ENCODE measurements around the gene BCAP31.
"Not testable (repeated sequence)": the region's sequence is repeated elsewhere in the genome, so short reads cannot be mapped to it uniquely, and the experiment has no call there.

Gene BCAP31

DNA sequence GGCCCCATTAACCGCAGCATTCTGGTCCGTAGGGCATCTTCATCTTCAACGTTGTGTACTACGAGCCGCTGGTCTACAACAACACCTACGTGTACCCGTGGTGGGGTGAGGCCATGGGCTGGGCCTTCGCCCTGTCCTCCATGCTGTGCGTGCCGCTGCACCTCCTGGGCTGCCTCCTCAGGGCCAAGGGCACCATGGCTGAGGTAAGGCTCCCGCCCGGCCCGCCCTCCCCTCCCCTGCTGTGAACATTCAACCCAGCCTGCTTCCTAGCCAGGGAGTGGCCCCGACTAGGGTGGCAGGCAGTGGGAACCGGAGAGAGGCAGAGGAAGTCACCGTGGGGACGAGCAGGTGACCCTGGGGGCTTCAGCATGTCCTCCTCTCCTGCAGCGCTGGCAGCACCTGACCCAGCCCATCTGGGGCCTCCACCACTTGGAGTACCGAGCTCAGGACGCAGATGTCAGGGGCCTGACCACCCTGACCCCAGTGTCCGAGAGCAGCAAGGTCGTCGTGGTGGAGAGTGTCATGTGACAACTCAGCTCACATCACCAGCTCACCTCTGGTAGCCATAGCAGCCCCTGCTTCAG is 29.4 kb downstream of the BCAP31 start:
- DNase-seq (ENCODE audit: low read depth in 2 of 2): no peak

DNA sequence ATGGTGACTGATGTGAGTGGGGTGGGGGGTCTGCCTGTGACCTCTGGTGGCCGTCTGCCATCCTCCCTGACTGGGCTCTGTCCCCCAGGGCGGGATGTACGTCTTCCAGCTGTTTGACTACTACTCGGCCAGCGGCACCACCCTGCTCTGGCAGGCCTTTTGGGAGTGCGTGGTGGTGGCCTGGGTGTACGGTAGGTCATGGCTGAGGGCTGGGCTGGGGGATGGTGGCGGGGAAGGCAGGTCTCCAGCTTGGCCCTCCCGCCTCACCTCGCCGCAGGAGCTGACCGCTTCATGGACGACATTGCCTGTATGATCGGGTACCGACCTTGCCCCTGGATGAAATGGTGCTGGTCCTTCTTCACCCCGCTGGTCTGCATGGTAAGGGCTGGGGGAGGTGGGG is 29.9 kb downstream of the BCAP31 start:
- not testable (repeated sequence) for DNase-seq (ENCODE audit: low read depth in 2 of 2)

DNA sequence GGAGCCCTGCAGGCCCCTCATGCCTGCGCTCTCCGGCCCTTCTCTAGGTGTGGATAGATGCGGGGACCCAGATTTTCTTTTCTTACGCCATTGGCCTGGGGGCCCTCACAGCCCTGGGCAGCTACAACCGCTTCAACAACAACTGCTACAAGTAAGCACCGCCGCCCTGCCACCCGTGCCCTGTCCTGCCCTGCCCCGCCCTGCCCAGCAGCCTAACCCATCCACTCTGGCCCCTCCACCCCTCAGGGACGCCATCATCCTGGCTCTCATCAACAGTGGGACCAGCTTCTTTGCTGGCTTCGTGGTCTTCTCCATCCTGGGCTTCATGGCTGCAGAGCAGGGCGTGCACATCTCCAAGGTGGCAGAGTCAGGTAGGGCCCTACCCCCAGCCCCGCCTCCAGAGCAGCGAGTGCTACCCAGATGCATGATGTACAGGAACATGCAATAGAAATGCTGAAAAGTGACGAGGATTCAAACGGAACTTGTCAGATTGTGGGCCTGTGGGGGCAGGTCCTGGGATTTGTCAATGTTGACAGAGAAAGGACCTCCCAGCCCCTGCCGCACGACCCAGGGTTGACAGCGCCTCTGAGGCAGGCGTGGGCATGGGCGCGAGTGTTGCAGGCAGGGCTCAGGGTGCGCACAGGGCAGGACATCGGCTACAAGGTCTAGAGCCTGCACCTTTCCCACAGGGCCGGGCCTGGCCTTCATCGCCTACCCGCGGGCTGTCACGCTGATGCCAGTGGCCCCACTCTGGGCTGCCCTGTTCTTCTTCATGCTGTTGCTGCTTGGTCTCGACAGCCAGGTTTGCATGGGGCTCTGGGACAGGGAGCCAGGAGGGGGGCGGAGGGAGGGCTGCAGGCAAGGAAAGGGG is 30.7 kb downstream of the BCAP31 start:
- no peak for DNase-seq (ENCODE audit: low read depth in 2 of 2)

DNA sequence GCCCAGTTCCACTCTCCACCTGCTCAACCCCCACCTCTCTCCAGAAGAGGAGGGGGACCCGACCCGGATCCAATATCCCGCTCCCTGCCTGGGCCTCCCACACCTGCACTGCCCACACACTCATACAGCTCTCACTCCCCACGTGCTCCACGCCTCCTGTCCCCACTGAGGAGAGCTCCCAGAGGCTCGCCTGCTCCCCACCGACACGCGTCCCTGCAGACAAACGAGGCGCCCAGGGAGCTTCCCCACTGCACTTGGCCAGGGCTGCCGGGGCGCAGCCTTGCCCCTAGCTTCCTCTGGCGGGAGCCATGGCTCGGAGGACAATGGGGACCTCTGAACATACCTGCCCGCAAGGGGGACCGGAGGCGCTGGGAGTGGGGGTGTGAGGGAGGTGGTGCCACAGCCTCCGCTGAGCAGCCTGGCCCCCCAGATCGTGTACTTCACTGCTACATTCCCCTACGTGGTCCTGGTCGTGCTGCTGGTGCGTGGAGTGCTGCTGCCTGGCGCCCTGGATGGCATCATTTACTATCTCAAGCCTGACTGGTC is 31.5 kb downstream of the BCAP31 start:
- DNase-seq (ENCODE audit: low read depth in 2 of 2): no peak

DNA sequence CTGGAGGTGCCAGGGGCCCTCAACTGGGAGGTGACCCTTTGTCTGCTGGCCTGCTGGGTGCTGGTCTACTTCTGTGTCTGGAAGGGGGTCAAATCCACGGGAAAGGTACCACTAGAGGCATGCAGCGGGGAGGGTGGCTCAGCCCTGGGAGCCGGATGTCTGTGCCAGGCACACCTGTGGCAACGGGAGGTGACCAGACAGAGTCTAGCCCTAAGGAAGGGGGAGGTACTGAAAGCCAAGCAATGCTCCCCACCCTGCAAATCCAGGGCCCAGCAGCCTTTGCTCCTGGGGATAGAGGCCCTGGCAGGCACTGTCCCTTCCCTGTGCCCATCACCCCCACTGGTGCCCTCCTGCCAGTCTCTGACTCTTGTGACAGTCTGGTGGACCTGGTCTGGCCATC is 32.2 kb downstream of the BCAP31 start:
- DNase-seq (ENCODE audit: low read depth in 2 of 2): no peak

DNA sequence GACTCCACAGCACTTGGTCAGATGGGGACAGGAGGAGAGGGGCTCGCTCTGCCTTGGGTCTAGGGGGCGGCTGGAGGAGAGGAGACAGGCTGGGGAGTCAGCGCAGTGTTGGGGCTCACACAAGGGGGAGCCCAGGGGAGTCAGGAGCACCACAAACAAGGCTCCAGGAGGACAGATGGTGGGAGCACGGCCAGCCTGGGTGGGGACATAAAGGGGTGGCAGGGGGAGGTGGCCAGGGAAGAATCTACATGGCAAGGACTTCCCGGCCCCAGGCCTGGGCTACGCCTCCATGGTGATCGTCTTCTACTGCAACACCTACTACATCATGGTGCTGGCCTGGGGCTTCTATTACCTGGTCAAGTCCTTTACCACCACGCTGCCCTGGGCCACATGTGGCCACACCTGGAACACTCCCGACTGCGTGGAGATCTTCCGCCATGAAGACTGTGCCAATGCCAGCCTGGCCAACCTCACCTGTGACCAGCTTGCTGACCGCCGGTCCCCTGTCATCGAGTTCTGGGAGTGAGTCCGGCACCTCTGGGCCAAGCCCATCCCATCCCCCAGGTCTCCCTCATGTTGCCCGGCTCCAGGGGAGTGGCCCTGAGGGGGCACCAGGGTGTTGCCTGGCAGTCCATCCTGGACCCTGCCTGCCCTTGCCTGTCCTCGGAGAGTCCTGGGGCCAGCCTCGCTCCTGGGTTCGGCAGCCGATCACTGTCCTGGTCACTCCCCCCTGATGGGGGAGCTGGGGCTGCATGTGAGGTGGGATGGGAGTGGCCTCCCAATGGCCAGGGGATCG is 33.0 kb downstream of the BCAP31 start:
- DNase-seq (ENCODE audit: low read depth in 2 of 2): not testable (repeated sequence)

DNA sequence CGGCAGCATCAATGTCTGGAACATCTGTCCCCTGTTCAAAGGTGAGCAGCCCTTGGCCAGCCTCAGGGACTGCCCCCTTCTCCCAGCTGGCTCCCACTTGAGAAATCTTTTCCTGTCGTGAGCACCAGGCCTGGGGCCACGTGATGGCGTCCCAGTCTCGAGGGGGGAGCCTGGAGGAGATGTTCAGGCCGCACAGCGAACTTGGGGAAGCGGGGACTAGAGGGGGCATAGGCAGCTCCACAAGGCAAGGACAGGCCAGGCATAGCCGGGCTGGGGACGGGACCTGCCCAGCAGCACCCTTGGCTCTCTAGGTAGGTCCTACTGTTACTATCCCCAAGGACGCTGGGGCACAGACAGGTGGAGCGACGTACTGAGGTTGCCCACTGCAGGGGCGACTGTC is 33.7 kb downstream of the BCAP31 start:
- no peak for DNase-seq (ENCODE audit: low read depth in 2 of 2)

DNA sequence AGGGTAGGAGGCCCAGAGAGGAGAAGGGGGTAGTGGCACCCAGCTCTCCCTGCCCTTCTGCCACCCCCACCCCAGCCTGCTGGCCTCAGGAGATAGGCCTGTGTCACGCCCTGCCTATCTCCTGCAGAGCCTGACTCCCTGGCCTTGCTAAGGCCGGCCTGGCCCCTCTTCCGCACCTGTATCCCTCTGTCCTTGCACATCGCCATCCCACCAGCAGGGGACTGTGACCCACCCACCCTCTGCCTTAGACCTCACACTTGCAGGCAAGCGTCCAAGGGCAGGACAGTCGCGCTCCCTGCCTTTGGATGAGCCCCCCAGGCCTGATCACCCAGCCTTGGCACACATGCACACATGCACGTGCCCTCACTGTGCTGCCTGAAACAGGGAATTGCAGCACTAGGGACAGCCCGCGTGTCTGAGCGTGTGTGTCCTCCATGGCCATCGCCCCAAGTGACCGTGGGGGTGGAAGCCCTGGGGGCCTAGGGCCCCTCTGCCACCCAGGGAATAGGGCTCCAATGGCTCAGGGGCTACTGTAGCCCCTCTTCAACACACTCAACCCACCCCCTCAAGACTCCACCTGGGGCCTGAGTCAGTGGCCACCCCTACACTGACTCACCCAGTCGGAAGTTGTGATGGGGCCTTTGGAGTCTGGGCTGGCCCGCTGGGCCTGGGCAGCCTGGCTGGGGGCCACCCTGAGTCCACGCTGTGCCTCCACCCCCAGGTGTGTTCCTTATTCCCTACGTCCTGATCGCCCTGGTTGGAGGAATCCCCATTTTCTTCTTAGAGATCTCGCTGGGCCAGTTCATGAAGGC is 34.3 kb downstream of the BCAP31 start:
- DNase-seq (ENCODE audit: low read depth in 2 of 2): no peak

DNA sequence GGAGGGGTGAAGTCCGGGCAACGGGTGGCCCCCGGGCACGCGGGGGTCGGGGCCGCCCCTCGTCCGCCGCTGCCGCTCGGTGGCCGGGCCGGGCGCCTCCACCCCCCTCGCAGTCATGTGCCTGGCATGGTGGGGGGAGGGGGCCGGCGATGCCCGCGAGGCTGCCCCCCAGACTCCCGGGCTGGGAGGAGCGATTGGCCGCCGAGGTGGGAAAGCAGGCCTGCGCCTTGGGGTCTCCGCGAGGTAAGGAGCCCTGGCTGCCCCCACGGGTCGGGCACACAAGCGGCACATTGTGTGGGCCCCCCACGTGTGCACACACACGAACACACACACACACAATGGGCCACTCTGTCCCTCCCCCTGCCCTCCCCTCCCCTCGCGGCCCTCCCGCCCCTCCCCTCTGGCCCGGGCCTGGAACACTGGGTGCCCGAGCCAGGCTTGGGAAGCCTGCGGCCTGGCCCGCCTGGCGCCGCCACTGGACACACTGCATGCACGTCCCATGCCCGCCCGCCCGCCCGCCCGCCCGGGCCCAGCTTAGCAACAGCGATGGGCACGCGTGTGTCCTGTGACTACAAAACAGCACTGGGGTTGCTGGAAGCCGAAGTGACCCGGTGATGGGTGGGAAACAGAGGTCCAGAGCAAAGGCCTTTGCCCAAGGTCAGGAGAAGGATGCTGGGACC is 35.1 kb downstream of the BCAP31 start:
- DNase-seq (ENCODE audit: low read depth in 2 of 2): no peak

DNA sequence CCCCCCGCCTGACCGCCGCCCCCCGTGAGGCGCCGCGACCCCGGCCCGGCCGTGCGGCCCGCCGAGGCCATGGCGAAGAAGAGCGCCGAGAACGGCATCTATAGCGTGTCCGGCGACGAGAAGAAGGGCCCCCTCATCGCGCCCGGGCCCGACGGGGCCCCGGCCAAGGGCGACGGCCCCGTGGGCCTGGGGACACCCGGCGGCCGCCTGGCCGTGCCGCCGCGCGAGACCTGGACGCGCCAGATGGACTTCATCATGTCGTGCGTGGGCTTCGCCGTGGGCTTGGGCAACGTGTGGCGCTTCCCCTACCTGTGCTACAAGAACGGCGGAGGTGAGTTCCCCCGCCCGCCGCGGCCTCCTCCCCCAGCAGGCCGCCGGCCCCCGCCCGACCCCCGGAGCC is 35.7 kb downstream of the BCAP31 start:
- no peak for DNase-seq (ENCODE audit: low read depth in 2 of 2)

DNA sequence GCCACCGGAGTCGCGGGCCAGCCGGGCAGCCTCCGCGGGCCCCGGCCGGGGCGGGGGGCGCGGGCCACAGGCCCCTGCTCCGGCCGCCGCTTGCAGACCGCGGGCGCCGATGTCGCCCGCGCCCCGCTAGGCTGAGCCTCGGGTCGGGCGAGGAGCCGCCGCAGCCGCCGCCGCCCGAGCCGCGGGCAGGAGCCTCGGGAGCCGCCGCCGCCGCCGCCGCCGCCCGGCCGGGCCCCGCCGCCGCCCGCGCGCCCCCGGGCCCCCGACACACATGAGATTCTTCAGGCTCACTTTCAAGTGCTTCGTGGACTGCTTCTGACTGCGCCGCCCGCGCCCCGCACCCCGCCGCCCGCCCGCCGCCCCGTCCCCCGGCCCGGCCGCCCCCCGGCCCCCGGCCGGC is 36.1 kb downstream of the BCAP31 start:
- no peak for DNase-seq (ENCODE audit: low read depth in 2 of 2)

DNA sequence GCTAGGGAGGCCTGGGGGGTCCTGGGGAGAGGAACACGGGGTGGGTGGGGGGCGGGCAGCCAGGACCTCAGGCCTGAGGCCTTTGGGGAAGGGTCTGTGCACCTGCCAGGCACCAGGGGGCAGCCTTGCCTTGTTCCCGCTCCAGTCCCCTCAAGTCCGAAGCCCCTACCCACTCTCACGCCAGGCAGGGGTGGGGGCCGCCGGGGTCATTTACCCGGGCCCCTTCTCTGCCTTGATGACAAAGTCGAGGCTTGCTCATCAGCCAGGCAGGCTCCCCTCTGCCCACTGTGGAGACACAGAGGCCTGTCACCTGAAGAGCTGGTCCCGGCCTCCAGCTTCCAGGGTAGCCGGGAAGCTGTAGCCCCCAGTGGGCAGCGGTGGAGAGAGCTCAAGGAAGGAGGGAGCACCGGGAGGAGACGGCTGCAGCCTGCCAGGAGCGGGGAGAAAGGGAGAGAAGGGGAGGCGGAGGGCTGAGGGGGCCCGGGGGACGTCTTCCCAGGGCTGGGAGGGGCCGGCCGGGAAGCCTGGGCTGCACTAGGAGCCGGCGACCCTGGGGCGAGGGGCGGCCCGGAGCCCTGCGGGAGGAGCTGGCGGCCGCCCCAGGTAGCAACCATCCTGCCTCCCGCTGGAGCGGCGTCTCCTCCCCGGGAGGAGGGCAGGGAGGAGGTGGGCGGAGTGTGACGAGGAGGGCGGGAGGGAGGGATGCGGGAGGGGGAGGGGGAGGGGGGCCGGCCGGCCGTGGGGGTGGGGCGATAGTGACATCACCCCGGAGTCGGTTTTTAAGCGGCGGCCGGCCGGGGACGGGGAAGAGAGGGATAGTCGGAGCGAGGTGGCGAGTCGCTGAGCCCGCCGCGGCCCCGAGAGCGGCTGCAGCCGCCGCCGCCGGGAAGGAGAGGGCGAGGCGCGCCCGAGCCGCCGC is 36.8 kb downstream of the BCAP31 start, which contains the start of gene SLC6A8:
TSS of gene SLC6A8 (plus strand) at position 806 of the 919 bp plus-strand sequence. CDS start 649 bp downstream, outside the sequence.
- DNase-seq (ENCODE audit: low read depth in 2 of 2): peak in 1 of 2 donors; percentile 17

DNA sequence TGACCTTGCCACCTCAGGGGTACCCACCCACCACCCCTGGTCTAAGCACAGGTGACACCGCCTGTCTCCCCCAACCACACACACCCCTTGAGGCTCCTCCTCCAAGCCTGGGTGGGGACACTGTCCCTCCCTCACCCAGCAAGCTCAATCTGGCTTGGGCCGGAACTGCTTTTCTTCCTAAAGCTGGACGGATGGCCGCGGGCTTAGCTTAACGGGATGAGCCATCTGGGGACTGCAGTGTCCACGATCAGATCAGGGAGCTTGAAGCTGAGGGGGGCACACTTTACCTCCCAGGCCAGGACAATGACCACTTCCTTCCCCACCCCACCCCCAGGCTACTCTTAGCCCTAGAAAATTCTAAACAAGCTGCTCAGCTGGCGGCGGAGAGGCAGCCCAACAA is 37.5 kb downstream of the BCAP31 start:
- no peak for DNase-seq (ENCODE audit: low read depth in 2 of 2)

DNA sequence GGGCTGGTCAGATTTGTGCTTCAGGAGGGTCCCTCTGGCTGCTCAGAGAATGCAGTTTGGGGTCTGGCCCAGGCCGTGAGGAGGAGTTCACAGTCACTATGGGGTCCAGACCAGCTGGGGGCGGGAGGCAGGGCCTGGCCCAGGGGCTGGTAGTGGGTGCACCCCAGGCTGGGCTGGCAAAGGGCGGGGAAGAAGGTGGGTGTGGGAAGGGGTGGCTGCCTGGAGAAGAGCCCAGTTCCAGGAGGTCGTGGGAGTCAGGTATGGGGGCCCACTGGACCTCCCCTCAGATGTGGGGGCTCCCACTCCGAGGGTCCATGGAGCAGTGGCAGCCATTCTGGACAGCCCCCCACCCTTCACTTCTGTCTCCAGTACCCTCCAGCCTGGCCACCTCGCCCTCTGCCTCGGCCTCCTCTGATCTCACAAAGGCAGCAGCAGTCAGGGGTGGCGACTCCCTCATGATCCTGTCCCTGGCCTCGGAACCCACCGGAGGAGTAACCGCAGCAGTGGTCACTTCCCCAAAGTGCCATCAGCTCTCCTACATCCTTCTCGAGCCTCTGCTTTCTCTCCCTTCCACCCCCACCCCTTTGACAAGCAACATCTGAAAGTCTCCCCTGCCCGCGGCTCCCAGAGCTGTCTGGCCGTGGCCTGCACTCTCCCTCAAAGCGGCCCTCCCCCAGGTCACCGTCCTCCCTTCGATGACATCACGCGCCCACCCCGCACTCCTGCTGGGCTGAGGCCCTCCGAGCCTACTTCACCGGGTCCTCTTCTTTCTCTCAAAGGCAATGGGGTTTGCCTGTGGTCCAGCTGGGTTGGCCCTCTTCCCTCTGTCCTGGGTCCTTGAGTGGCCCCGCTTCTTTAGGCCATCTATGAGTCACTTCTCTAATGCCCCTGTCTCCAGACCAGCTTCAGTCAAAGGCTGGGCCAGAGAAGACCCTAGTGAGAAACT is 38.2 kb downstream of the BCAP31 start:
- no peak for DNase-seq (ENCODE audit: low read depth in 2 of 2)

DNA sequence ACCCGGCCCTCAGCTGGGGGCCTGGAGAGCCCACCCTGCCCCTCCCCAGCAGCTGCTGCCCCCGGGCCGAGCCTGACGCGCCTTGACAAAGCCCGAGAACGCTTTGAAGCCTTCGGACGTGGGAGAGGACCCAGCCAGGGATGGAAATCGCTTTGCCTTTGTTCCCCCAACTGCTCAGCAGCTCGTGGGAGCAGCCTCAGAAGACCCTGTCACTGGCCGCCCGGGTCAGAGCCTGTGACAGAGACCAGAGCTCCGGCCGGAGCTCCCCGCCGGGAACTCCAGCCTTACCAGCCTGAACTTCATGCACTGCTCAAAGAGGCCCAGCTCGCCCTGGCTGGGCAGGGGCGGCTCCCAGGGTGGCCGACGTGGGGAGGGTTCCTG is 39.0 kb downstream of the BCAP31 start:
- no peak for DNase-seq (ENCODE audit: low read depth in 2 of 2)

DNA sequence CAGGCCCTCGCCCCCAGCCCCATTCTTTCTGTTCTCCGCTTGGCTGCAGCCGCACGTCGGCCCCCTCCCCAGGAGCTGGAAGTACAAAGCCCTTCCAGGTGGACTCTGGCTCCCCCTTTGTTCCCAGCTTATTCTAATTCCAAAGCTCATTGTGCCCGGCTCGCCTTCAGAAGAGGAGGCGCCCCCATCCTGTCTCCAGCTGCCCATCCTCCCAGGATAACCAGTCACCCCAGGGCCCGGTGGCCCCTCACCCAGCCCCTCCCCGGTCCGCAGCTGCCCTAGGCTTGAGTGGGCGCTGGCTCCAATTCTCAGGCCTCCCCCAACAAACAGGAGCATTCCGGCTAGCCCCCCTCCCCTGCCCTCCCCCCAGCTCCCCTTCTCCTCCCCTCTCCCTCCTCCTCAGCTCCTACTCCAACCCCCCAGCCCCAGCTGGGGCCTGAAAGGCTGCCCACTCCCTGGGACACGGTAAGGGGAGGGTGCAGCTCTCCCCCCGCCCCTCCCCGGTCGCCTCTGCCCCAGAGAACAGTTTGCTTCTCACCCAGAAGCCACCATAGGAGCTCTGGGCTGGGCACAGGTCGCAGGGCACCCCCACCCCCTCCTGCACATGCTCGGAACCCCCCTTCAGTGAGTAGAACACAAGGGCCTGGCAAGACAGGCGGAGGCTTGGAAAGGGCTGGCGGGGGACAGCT is 39.6 kb downstream of the BCAP31 start:
- DNase-seq (ENCODE audit: low read depth in 2 of 2): no peak

DNA sequence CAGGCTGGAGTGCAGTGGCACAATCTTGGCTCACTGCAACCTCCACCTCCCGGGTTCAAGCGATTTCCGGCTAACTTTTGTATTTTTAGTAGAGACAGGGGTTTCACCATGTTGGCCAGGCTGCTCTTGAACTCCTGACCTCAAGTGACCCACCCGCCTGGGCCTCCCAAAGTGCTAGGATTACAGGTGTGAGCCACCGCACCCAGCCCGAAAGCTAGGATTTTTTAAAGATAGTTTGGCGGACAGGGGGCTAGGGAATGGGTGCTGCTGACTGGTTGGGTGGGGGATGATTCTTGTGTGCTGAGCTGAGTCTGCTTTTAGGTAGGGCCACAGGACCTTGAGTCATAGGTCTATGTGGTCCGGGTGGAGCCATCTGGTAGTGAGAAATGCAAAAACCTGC is 40.7 kb downstream of the BCAP31 start:
- DNase-seq (ENCODE audit: low read depth in 2 of 2): not testable (repeated sequence)

DNA sequence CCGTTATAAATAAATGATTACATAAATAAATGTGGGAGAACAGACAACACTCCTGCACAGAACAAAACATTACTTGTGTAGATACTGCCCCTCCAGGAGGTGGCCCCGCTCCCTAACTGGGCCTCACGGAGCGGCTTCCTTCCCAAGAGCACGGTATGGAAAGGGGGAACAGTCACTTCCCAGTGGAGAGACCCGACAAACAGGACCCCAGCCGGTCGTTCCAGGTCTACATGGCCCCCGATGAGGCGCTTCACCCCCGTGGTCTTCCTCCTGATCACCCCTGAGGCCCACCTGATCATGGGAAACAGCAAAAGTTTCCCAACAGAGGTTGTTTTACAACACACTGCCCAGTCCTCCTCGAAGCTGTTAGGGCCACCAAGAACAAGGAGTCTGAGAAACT is 43.0 kb downstream of the BCAP31 start:
- DNase-seq (ENCODE audit: low read depth in 2 of 2): no peak

Measured in stimulated activated CD4-positive, alpha-beta T cell treated with anti-CD3 and anti-CD28 coated beads, Interleukin-15, amount 100 ng/mL, for 48 hours (primary cell).